K562 (cell line): ENCODE measurements around the gene NT5C1A. TPM values are rescaled to one million over a fixed set of nuclear protein-coding genes. Genes with fewer than 3 reads are reported as not detected.

ENCODE experiments used
- ATAC-seq: fragments of 200-7000 bp; cut with Tn5 transposase; 3 replicates; pipeline ENCODE4 v1.9.1; 2020; ENCODE audit warnings: moderate library complexity
- BruUV-seq: library from RNA; stranded (reverse); fragments of 400-500 nt; replicated peaks from 2 replicates; lab custom pipeline; 2021; lab: Mats Ljungman, UMichigan
- CTCF ChIA-PET: fragments of 300-600 bp; formaldehyde crosslinking; extraction: SDS; loops from one replicate; lab custom pipeline; 2021; ENCODE audit warnings: low intra/inter-chr PET ratio; lab: Yijun Ruan, JAX
- POLR2A ChIA-PET: fragments of 300-600, 350-650 bp; sonication (Branson Sonifier 250); formaldehyde crosslinking; extraction: SDS; loops from one replicate; lab custom pipeline; 2021; ENCODE audit warnings: antibody characterized with exemption, inconsistent platforms; lab: Yijun Ruan, JAX
- DNase-seq, 4 experiments: peaks; one replicate each; pipeline versions ENCODE4 v3.0.0 to v3.0.0-alpha.2; 2011 to 2018; ENCODE audit warnings: low spot score in 3 of 4, mixed read lengths in 3 of 4; ENCODE audit errors: extremely low read depth in 1 of 4
- FAIRE-seq: peaks from 2 replicates; lab custom pipeline; 2011; peaks lifted over from hg19 to GRCh38; lab: Jason Lieb, UNC
- H2AFZ ChIP-seq: 2 replicates; pipeline ENCODE4 v1.6.0; 2011; ENCODE audit warnings: low read depth, low read length, control low read depth, inconsistent platforms
- H3K27ac ChIP-seq: fragments of 200-600 bp; 3 replicates; pipeline ENCODE4 v1.8.0; 2011; ENCODE audit warnings: low read depth, mild to moderate bottlenecking, control low read depth, inconsistent platforms, low read length, moderate library complexity, mixed read lengths; ENCODE audit errors: extremely low read depth
- H3K27me3 ChIP-seq, 2 experiments: fragments of 300-600 bp in 1 of 2; 2 replicates in 1 of 2; 3 replicates in 1 of 2; pipeline versions ENCODE4 v1.6.0 to v1.8.0; 2011; ENCODE audit warnings: inconsistent platforms in 2 of 2, low read length in 2 of 2, mild to moderate bottlenecking in 1 of 2, mixed read lengths in 1 of 2, moderate library complexity in 1 of 2; ENCODE audit not compliant: control insufficient read depth in 2 of 2, insufficient read depth in 2 of 2
- H3K36me3 ChIP-seq: fragments of 300-600 bp; 3 replicates; pipeline ENCODE4 v1.8.0; 2011; ENCODE audit warnings: mild to moderate bottlenecking, low read length, inconsistent platforms; ENCODE audit not compliant: control insufficient read depth, insufficient read depth
- H3K4me1 ChIP-seq, 2 experiments: fragments of 200-600 bp in 1 of 2; replicated peaks in 1 of 2; 2 replicates in 1 of 2; 3 replicates in 1 of 2; pipeline versions ENCODE4 v1.5.1 to v1.8.0; 2011; ENCODE audit warnings: inconsistent platforms in 2 of 2, low read length in 2 of 2, mild to moderate bottlenecking in 1 of 2, mixed read lengths in 1 of 2, moderate library complexity in 1 of 2; ENCODE audit not compliant: control insufficient read depth in 2 of 2, insufficient read depth in 2 of 2
- H3K4me2 ChIP-seq: 2 replicates; pipeline ENCODE4 v1.6.1; 2011; ENCODE audit warnings: low read length, control low read depth, inconsistent platforms, mixed read lengths; ENCODE audit not compliant: insufficient read depth
- H3K4me3 ChIP-seq: fragments of 200-600 bp; sonication (generic), shearing (Covaris generic); 2 replicates; pipeline ENCODE4 v1.5.1; 2016; ENCODE audit warnings: control low read depth, inconsistent platforms
- H3K79me2 ChIP-seq: fragments of 200-600 bp; 3 replicates; pipeline ENCODE4 v1.8.0; 2011; ENCODE audit warnings: low read length, inconsistent platforms; ENCODE audit not compliant: control insufficient read depth, insufficient read depth
- H3K9ac ChIP-seq, 2 experiments: 2 replicates each; pipeline versions ENCODE4 v1.6.0 to v1.6.1; 2011; ENCODE audit warnings: low read depth in 2 of 2, low read length in 2 of 2, control low read depth in 1 of 2, inconsistent platforms in 1 of 2, mild to moderate bottlenecking in 1 of 2, mixed read lengths in 1 of 2; ENCODE audit not compliant: insufficient read depth in 1 of 2
- H3K9me1 ChIP-seq: one replicate; pipeline ENCODE4 v1.6.0; 2011; ENCODE audit warnings: inconsistent platforms, mild to moderate bottlenecking, low read length, moderate library complexity; ENCODE audit not compliant: control insufficient read depth, insufficient read depth
- H3K9me3 ChIP-seq: replicated peaks from 2 replicates; pipeline ENCODE4 v1.5.1; 2011; ENCODE audit warnings: low read depth, low read length, inconsistent platforms; ENCODE audit not compliant: control insufficient read depth, insufficient read depth
- H4K20me1 ChIP-seq: replicated peaks from 2 replicates; pipeline ENCODE4 v1.6.1; 2011; ENCODE audit warnings: low read length, inconsistent platforms, mixed read lengths; ENCODE audit not compliant: control insufficient read depth, insufficient read depth
- JUND ChIP-seq, 2 experiments: IDR thresholded peaks; 2 replicates in 1 of 2; 3 replicates in 1 of 2; pipeline ENCODE4 v1.6.1; 2011; ENCODE audit warnings: borderline replicate concordance in 2 of 2, low read depth in 2 of 2, low read length in 2 of 2, improper control_type of control experiment in 1 of 2, missing biosample characterization in 1 of 2, missing genetic modification characterization in 1 of 2, missing genetic modification reagents in 1 of 2
- REST ChIP-seq, 2 experiments: fragments of 450-650 bp; formaldehyde crosslinking in 1 of 2; IDR thresholded peaks; 2 replicates each; pipeline versions ENCODE4 v1.4.0 to v1.6.1; 2014 to 2020; ENCODE audit warnings: mild to moderate bottlenecking in 2 of 2, borderline replicate concordance in 1 of 2, low read depth in 1 of 2
- ZNF518B ChIP-seq: fragments of 250-450 bp; sonication (Bioruptor Pico); IDR thresholded peaks from 2 replicates; pipeline ENCODE4 v1.5.0; 2021; ENCODE audit warnings: mild to moderate bottlenecking, moderate library complexity
- WGBS: fragments of 100-300 bp; shearing (Covaris generic); methylation state at CpG from one replicate; pipeline ENCODE4 v1.1.6; 2016; ENCODE audit warnings: low coverage, mixed read lengths; ENCODE audit not compliant: insufficient coverage; ENCODE audit errors: missing lambda C conversion rate; 5-methylcytosine and 5-hydroxymethylcytosine counted together
- in situ Hi-C: fragments of 300-500 bp; cut with MboI; formaldehyde crosslinking; loops from 4 replicates; pipeline ENCODE4 v1.15.0; 2018; ENCODE audit warnings: inconsistent platforms, mixed read lengths
- intact Hi-C: fragments of 100-400 bp; cut with micrococcal nuclease; formaldehyde crosslinking; loops from 2 replicates; pipeline ENCODE4 v1.14.2; 2022
- polyA plus RNA-seq, 8 experiments: library from polyadenylated mRNA; depleted of rRNA in 4 of 8; stranded (reverse) in 5 of 8; unstranded in 3 of 8; fragments of >200 nt; fragmentation: Nextera tagmentation in 2 of 8; fragmentation: Illumina TruSeq in 1 of 8; extraction: Ambion mirVana in 2 of 8; extraction: Trizol in 1 of 8; gene quantifications; 2 replicates each; pipeline versions ENCODE4 v1.2.1 to v1.2.3, GENCODE V29; 2011 to 2014; ENCODE audit warnings: inconsistent platforms in 1 of 8, missing spikeins in 1 of 8
- total RNA-seq, 7 experiments: library from RNA; depleted of rRNA in 6 of 7; stranded (reverse); fragments of >200 nt in 6 of 7; fragmentation: Illumina TruSeq in 2 of 7; extraction: Trizol in 2 of 7; gene quantifications; 2 replicates each; pipeline versions ENCODE4 v1.2.1 to v1.2.3, GENCODE V29; 2011 to 2021; ENCODE audit warnings: low replicate concordance in 1 of 7
- TF ChIP-seq, protein P1 (sequence below): fragments of 200-800 bp; sonication (Bioruptor generic); IDR thresholded peaks from 2 replicates; pipeline ENCODE4 v1.6.1; 2017; ENCODE audit warnings: missing genetic modification characterization, missing compliant biosample characterization

The NT5C1A gene
- total and polyA plus RNA-seq, 9 of the 15 experiments (the other 6 are each of a cell fraction or from before 2014, with no cell fraction given), result not detected

GRCh38 chr1:39672551-39672947 is 642 bp upstream of the NT5C1A start:
- H3K36me3 ChIP-seq, result no peaks in the 10 kb centered on the region
- H2AFZ ChIP-seq, result no peak overlapping the region
- H3K27me3 ChIP-seq, result peaks cover 21 to 47% of the 10 kb centered on the region in 2 experiments; a peak in 3 of 5 replicates
- H4K20me1 ChIP-seq, result 0 out of 2 replicates have a peak, but pooled peaks cover 6% of the 10 kb centered on the region
- H3K9me3 ChIP-seq, result no peaks in the 10 kb centered on the region
- H3K4me3 ChIP-seq, result no peak overlapping the region
- no peaks in the 10 kb centered on the region for H3K9me1 ChIP-seq
- no peak overlapping the region; a peak in 1 of 4 replicates for H3K9ac ChIP-seq
- ChIA-PET CTCF (interaction anchor here (2.1 to 2.7 kb wide), 2 partner anchors 47 to 127 kb away, joined by 9 to 24 read pairs; no protein-coding TSS in a partner anchor), POLR2A (interaction anchor here (0.5 to 1.5 kb wide), 4 partner anchors 9 to 42 kb away, joined by 3 to 4 read pairs (median 4); no protein-coding TSS in a partner anchor)
- H3K4me2 ChIP-seq, result no peak overlapping the region
- DNase-seq (peak; percentile 67 to 82 (median 79)), ATAC-seq (peak; percentile 89), FAIRE-seq (peak; percentile 46)
- BruUV-seq, result no TSS peak
- no peaks in the 10 kb centered on the region for H3K79me2 ChIP-seq
- no peak overlapping the region for H3K27ac ChIP-seq
- WGBS, result 10% methylated on average over 12 of the region's 12 CpGs
- H3K4me1 ChIP-seq, result peaks cover 12 to 18% of the 10 kb centered on the region in 2 experiments
- in situ Hi-C loops (no loop called here), intact Hi-C loops (loop anchor here (5.0 kb wide), 1 partner anchor 50 kb away; no protein-coding TSS in a partner anchor)
- TF ChIP-seq, protein P1, sequence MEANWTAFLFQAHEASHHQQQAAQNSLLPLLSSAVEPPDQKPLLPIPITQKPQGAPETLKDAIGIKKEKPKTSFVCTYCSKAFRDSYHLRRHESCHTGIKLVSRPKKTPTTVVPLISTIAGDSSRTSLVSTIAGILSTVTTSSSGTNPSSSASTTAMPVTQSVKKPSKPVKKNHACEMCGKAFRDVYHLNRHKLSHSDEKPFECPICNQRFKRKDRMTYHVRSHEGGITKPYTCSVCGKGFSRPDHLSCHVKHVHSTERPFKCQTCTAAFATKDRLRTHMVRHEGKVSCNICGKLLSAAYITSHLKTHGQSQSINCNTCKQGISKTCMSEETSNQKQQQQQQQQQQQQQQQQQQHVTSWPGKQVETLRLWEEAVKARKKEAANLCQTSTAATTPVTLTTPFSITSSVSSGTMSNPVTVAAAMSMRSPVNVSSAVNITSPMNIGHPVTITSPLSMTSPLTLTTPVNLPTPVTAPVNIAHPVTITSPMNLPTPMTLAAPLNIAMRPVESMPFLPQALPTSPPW (CRISPR knock-in tag), result peak; percentile 38; the same call in 1 of the 2 replicates
- TF ChIP-seq REST (IDR thresholded peaks at IDR 0.05; ENCODE audit: borderline replicate concordance) (peak; percentile 48; the same call in 1 of the 2 replicates), REST (CRISPR knock-in tag; IDR thresholded peaks at IDR 0.05; ENCODE audit: low read depth) (peak; percentile 19; the same call in 1 of the 2 replicates), ZNF518B (CRISPR knock-in tag) (no peak), JUND (IDR thresholded peaks at IDR 0.05; ENCODE audit: borderline replicate concordance, low read depth, low read length) (0 out of 2 replicates have a peak, but pooled peaks have one; percentile 28), JUND (tag; IDR thresholded peaks at IDR 0.05; ENCODE audit: borderline replicate concordance, low read depth, low read length) (no peak)
